ENCODE data around the gene ISM2. TPM values are rescaled to one million over a fixed set of nuclear protein-coding genes. Genes with fewer than 3 reads are reported as not detected.

Gene ISM2
- total RNA-seq, 1 donor from 2014 or later, result 3.9 TPM

DNA sequence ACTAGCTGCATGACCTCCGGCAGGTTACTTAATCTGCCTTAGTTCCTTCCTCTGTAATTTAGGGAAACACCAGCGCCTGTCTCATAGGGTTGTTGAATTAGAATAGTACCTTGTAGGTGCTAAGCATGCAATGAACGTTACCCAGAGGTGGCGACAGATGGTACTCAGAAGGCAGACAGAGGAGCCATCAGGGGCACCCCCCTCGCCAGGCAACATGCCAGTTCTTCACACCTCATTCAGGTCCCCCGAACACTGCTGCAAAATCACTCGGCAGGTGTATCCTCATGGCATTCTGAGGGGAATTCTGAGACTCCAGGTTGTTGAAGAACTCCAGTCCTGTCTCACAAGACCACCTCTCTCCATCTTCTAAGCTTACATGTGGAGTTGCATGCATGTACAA, 10.1 kb downstream of the ISM2 start:
- intact Hi-C loops (cut with DNase I), result no loop called here
- TF ChIP-seq POLR2AphosphoS5 (IDR thresholded peaks at IDR 0.05; ENCODE audit: insufficient read depth in 1 of 2, low read depth in 1 of 2) (no peak), POLR2A (IDR thresholded peaks at IDR 0.05) (no peak)
- TF ChIP-seq, protein P1, sequence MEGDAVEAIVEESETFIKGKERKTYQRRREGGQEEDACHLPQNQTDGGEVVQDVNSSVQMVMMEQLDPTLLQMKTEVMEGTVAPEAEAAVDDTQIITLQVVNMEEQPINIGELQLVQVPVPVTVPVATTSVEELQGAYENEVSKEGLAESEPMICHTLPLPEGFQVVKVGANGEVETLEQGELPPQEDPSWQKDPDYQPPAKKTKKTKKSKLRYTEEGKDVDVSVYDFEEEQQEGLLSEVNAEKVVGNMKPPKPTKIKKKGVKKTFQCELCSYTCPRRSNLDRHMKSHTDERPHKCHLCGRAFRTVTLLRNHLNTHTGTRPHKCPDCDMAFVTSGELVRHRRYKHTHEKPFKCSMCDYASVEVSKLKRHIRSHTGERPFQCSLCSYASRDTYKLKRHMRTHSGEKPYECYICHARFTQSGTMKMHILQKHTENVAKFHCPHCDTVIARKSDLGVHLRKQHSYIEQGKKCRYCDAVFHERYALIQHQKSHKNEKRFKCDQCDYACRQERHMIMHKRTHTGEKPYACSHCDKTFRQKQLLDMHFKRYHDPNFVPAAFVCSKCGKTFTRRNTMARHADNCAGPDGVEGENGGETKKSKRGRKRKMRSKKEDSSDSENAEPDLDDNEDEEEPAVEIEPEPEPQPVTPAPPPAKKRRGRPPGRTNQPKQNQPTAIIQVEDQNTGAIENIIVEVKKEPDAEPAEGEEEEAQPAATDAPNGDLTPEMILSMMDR (IDR thresholded peaks at IDR 0.05), result no peak
- Histone ChIP-seq H3K4me3 (no peak overlapping the region), H3K4me1 (no peaks in the 10 kb centered on the region), H3K27ac (no peak overlapping the region), H3K36me3 (no peaks in the 10 kb centered on the region), H3K27me3 (no peaks in the 10 kb centered on the region), H3K9me3 (no peaks in the 10 kb centered on the region)
- DNase-seq (ENCODE audit: extremely low spot score in 2 of 2), result no peak

DNA sequence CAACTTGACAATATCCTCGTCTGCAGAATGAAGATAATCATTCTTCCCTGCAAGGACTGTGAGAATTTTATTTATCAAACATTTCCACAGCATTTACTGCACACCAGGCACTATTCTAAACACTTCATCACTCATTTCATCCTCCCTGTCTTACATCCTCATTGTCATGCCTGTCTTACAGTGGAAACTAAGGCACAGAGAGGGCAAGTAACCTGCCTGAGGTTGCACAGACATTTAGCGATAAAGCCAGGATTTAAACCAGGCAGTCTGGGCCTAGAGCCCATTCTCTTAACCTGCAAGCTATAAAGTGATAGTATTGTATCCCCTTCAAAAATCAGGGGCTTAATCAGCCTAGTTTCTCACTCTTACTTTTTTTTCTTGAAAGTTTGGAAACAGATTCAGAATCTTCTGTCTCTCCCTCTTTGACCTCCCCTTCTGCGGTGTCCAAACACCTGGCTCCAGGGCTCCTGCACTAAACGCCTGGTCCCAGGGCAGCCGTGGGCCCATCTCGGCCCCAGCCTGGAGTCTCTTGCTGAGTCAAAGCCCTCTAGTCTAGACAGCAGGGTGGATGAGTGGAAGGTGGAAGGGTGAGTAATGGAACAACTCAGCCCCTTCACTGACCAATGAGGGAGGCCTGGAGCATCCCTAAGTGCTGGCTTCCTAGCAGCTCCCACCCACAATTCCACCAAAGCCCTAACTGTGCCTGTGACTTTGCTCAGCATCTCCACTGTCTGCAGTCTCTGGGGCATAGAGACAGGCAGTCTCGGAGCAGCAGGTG, 12.5 kb downstream of the ISM2 start:
- H3K27ac ChIP-seq, result no peak overlapping the region
- no peaks in the 10 kb centered on the region for H3K9me3 ChIP-seq
- H3K4me1 ChIP-seq, result no peaks in the 10 kb centered on the region
- no peak overlapping the region for H3K4me3 ChIP-seq
- intact Hi-C loops (cut with DNase I), result no loop called here
- DNase-seq (ENCODE audit: extremely low spot score in 2 of 2), result no peak
- H3K27me3 ChIP-seq, result no peaks in the 10 kb centered on the region
- TF ChIP-seq POLR2AphosphoS5 (IDR thresholded peaks at IDR 0.05; ENCODE audit: insufficient read depth in 1 of 2, low read depth in 1 of 2) (no peak), POLR2A (IDR thresholded peaks at IDR 0.05) (no peak)
- TF ChIP-seq, protein P1 (IDR thresholded peaks at IDR 0.05), result no peak
- no peaks in the 10 kb centered on the region for H3K36me3 ChIP-seq

DNA sequence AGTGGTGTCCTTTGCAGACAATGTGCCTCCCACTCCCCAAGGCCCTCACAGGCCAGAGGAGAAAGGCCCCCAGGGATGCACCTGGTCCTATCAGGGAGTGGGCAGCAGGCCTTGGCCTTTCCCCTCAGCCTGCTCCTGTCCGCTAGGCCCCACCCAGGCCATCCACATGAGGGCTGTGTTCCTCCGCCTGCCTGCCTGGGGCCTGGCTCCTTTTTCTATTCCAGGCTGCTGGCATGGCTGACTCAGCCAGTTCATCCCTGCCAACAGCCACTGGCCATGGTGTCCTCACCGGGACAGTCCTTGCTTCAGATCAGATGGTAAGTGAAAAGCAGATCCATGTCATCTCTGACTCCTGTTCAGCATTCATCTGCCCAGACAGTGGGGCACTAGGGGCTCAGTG, 13.4 kb downstream of the ISM2 start:
- intact Hi-C loops (cut with DNase I), result no loop called here
- Histone ChIP-seq H3K36me3 (no peaks in the 10 kb centered on the region), H3K4me3 (no peak overlapping the region), H3K4me1 (no peaks in the 10 kb centered on the region), H3K27me3 (no peaks in the 10 kb centered on the region), H3K27ac (no peak overlapping the region), H3K9me3 (no peaks in the 10 kb centered on the region)
- TF ChIP-seq POLR2AphosphoS5 (IDR thresholded peaks at IDR 0.05; ENCODE audit: insufficient read depth in 1 of 2, low read depth in 1 of 2), result no peak
- TF ChIP-seq, protein P1 (IDR thresholded peaks at IDR 0.05), result no peak
- no peak for TF ChIP-seq POLR2A (IDR thresholded peaks at IDR 0.05)
- DNase-seq (ENCODE audit: extremely low spot score in 2 of 2), result no peak

DNA sequence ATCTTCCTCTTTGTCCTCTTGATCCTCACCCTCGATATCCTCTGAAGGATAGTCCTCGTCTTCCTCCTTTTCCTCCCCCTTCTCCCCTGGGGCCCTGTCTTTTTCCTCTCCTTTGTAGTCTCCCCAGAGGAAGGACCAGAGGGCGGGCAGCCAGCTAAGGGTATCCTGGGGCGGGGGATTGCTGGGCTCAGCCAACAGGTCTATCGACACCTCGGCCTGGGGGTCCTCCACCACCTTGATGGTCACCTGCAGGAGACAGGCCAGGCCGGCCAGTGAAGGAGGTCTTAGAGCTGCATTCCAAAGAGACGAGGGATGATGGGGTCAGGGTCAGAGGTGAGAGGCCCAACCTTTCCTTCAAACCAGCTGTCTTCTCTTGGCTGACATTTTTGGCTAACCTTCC, 16.2 kb downstream of the ISM2 start:
- Histone ChIP-seq H3K27ac (no peak overlapping the region), H3K4me3 (no peak overlapping the region), H3K9me3 (no peaks in the 10 kb centered on the region), H3K27me3 (no peaks in the 10 kb centered on the region), H3K4me1 (no peaks in the 10 kb centered on the region), H3K36me3 (no peaks in the 10 kb centered on the region)
- TF ChIP-seq POLR2A (IDR thresholded peaks at IDR 0.05), result no peak
- no peak for DNase-seq (ENCODE audit: extremely low spot score in 2 of 2)
- intact Hi-C loops (cut with DNase I), result no loop called here

DNA sequence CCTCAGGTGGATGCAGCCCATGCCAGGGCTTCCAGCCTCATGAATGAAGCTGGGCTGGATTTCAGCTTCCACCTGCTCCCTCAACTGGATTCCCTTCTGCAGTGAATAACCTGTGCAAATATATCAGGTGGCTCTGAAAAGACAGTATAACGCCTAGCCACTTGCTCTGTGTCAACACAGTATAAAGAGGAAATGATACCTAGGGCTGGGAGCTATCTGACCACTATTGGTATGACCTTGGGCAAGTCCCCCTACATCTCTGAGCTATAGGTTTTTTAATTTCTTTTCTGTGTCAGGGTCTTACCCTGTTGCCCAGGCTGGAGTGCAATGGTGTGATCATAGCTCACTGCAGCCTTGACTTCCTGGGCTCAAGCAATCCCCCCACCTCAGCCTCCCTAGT, 19.8 kb downstream of the ISM2 start:
- no peaks in the 10 kb centered on the region for H3K36me3 ChIP-seq
- no peaks in the 10 kb centered on the region for H3K27me3 ChIP-seq
- intact Hi-C loops (cut with DNase I), result no loop called here

More for the DNA sequence above, 19.8 kb downstream of the ISM2 start:
- TF ChIP-seq POLR2AphosphoS5 (IDR thresholded peaks at IDR 0.05; ENCODE audit: insufficient read depth in 1 of 2, low read depth in 1 of 2) (no peak), POLR2A (IDR thresholded peaks at IDR 0.05) (no peak)
- TF ChIP-seq, protein P1 (IDR thresholded peaks at IDR 0.05), result no peak
- H3K4me1 ChIP-seq, result no peaks in the 10 kb centered on the region
- no peaks in the 10 kb centered on the region for H3K9me3 ChIP-seq
- DNase-seq (ENCODE audit: extremely low spot score in 2 of 2), result no peak
- H3K4me3 ChIP-seq, result no peak overlapping the region
- no peak overlapping the region for H3K27ac ChIP-seq
